Motor neuron (in vitro differentiated cells): Measurements from ENCODE around the gene ACAA1. TPM values are rescaled to one million over a fixed set of nuclear protein-coding genes. Genes with fewer than 3 reads are reported as not detected.
A peak's percentile ranks its signal among the peaks of the same experiment; 100 is the strongest.

Source experiments
- ATAC-seq, 8 experiments: fragments of 200-7000 bp; cut with Tn5 transposase; replicated peaks in 6 of 8; 2 replicates each; pipeline ENCODE4 v1.8.0; 2021; ENCODE audit warnings: mild to moderate bottlenecking in 8 of 8, moderate library complexity in 8 of 8
- H3K27ac ChIP-seq, 2 donors: fragments of 250-450 bp; sonication (Bioruptor Pico); 2 replicates each; pipeline ENCODE4 v1.9.0; 2021; ENCODE audit warnings: antibody characterized with exemption in 2 of 2, mild to moderate bottlenecking in 2 of 2, moderate library complexity in 1 of 2
- H3K4me1 ChIP-seq, 2 donors: fragments of 250-450 bp; sonication (Bioruptor Pico); replicated peaks in 1 of 2; 2 replicates each; pipeline ENCODE4 v1.6.1; 2021; ENCODE audit warnings: antibody characterized with exemption in 2 of 2, mild to moderate bottlenecking in 2 of 2, moderate library complexity in 1 of 2
- H3K4me3 ChIP-seq, 5 donors: fragments of 250-450 bp; sonication (Bioruptor Pico); 2 replicates each; pipeline ENCODE4 v1.9.0; 2021; ENCODE audit warnings: antibody characterized with exemption in 5 of 5, mild to moderate bottlenecking in 5 of 5, moderate library complexity in 4 of 5
- WGBS, 10 experiments: fragments of 450-650 bp; shearing (Covaris generic); methylation state at CpG; one replicate each; pipeline ENCODE4 v1.0.0; 2022; 5-methylcytosine and 5-hydroxymethylcytosine counted together
- in situ Hi-C, 9 experiments: fragments of 400-800 bp; cut with MboI; loops; one replicate each; pipeline ENCODE4 v1.15.0; 2021; ENCODE audit warnings: low sequenced_read_pairs in 9 of 9, low pct_unique_long_range_greater_than_20kb in 2 of 9; ENCODE audit not compliant: unreplicated experiment in 9 of 9
- total RNA-seq, 8 experiments: library from RNA; unstranded; fragments of 300-600 nt; gene quantifications; 2 replicates each; pipeline versions ENCODE4 v1.2.3 to v1.2.4, GENCODE V29; 2022

ACAA1 gene, protein sequence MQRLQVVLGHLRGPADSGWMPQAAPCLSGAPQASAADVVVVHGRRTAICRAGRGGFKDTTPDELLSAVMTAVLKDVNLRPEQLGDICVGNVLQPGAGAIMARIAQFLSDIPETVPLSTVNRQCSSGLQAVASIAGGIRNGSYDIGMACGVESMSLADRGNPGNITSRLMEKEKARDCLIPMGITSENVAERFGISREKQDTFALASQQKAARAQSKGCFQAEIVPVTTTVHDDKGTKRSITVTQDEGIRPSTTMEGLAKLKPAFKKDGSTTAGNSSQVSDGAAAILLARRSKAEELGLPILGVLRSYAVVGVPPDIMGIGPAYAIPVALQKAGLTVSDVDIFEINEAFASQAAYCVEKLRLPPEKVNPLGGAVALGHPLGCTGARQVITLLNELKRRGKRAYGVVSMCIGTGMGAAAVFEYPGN
- total RNA-seq = 10 to 100 TPM; 11.3 to 60.3 (median 25.7) TPM

DNA sequence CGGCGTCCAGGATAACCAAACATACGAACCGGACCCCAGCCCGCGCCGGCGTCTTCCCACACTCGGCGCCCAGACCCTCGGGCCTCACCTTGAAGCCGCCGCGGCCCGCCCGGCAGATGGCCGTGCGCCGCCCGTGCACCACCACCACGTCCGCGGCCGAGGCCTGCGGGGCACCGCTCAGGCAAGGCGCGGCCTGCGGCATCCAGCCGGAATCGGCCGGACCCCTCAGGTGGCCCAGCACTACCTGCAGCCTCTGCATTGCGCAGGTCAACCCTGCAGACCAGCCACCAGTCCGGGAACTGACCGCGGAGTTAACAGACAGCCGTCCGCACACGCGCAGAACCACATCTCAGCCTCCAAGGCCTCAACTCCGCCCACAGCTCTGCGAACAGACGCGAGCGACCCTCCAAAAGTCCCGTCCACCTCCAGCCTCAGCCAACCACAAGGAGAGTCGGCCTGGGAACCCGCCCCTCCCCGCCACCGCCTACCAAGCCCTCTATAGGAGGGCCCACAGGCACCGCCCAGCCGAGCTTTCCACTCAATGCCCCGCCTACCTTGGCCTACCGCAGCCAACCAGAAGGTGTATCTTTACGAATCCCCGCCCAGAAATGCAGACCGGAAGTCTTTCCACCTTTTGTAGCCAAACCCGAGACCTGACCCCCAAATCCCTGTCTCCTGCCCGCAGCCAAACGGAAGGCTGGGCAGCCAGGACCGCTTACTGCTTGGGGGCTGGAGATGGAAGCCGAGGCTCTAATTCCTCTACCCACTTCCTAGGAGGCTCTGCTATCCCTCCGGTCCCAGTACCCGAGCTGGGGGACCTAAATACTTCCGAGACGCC, at the start of gene ACAA1:
ACAA1 (minus strand) TSS at position 351 of the 838 bp plus-strand sequence; CDS start at position 259, 92 bp downstream.
- Histone ChIP-seq H3K4me1 (peaks cover 12 to 16% of the 10 kb centered on the region in 2 donors), H3K4me3 (peak within 1 kb of the TSS; percentile 78 to 97 (median 88)), H3K27ac (peak within 1 kb of the TSS; percentile 42 to 64)
- in situ Hi-C loops = no loop called here
- 0 to 3% (median 0%) methylated on average over 1 to 11 of the region's 66 CpGs; no CpG with 5 or more reads in 4 of the 10 experiments for WGBS, 10 experiments
- ATAC-seq = peak; percentile 82 to 98 (median 97)

DNA sequence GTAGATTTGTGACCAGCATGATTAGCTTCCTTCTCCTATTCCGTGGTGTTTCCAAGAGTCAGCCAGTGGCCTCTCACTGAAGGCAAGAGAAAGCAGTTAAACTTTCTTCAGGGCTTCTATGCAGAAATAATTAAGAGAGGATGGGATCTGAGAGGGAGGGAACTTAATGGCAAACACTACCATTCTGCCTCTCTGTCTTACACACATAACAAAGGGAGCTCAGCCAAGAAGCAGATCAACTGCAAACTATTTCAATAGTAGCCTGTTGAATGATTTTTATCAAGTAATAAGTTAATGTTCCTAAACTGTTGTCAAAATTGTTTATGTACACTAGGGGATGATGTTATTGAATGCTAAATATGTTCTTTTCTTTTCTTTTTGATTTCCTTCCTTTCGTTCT, 40.3 kb upstream of the ACAA1 start:
- Histone ChIP-seq H3K27ac (no peak overlapping the region), H3K4me1 (no peaks in the 10 kb centered on the region), H3K4me3 (no peak overlapping the region)
- ATAC-seq = peak in 1 of 8 experiments; percentile 30
- in situ Hi-C loops = no loop called here
- WGBS, 10 experiments = 0 to 80% (median 60%) methylated on average over 1 to 2 of the region's 2 CpGs; no CpG with 5 or more reads in 2 of the 10 experiments

DNA sequence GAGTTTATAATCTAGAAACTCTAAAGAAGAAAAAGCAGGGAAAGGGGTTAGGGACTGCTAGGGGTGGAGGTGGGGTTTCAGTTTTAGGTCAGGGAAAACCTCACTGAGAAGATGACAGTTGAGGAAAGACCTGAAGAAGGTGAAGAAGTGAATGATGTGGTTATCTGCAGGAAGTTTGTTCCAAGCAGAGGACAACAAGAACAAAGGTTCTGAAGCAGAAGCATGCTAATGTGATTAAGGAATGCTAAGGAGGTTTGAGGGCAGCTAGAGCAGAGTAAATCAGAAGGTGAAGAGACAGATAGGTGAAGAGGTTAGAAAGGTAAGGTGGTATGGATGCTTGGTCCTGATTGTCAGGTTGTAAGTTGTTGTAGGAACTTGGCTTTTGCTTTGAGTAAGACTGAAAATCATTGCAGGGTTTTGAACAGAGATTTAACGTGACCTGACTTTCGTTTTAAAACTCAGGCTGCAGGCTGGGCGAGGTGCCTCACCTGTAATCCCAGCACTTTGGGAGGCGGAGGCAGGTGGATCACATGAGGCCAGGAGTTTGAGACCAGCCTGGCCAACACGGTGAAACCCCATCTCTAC, 37.0 kb upstream of the ACAA1 start:
- no peak overlapping the region for H3K4me3 ChIP-seq
- H3K4me1 ChIP-seq = no peaks in the 10 kb centered on the region
- no peak for ATAC-seq
- WGBS, 10 experiments = 69 to 95% (median 87%) methylated on average over 2 to 5 of the region's 5 CpGs; no CpG with 5 or more reads in 5 of the 10 experiments
- in situ Hi-C loops = no loop called here
- H3K27ac ChIP-seq = no peak overlapping the region

DNA sequence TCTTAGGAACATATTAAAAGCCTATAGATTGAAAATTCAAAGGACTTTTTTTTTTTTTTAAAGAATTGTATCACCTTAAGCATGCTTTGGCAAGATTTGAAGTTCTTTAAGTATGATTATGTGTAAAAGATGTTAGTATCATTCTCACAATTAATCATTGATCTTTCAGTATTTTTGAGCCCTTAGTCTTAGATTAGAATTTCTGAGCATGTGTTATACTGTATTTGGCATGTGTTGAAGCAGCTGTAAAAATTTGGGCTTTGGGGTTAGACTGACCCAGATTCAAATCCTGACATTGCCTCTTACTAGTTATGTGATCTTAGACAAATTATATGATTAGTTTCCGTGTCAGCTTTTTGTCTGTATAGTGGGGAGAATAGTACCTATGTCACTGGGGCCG, 34.7 kb upstream of the ACAA1 start:
- in situ Hi-C loops = no loop called here
- 87 to 100% (median 100%) methylated on average over 1 to 2 of the region's 2 CpGs; no CpG with 5 or more reads in 1 of the 10 experiments for WGBS, 10 experiments
- no peak for ATAC-seq
- Histone ChIP-seq H3K4me3 (no peak overlapping the region), H3K4me1 (peaks cover 8 to 11% of the 10 kb centered on the region in 2 donors), H3K27ac (no peak overlapping the region)

DNA sequence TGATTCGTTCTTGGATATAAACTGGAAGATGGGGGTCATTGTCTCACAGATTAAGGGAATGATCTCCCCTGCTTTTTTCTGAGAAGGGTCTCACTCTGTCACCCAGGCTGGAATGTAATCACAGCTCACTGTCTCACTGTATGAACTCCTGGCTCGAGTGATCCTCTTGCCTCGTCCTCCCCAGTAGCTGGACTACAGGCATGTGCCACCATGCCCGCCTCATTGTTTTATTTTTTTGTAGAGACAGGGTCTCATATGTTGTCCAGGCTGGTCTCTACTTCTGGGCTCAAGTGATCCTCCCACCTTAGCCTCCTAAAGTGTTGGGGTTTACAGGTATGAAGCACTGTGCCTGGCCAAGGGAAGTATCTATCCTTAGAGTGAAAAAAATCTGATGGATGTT, 33.8 kb upstream of the ACAA1 start:
- Histone ChIP-seq H3K4me1 (peaks cover 12 to 16% of the 10 kb centered on the region in 2 donors), H3K4me3 (no peak overlapping the region), H3K27ac (no peak overlapping the region)
- in situ Hi-C loops = no loop called here
- 82 to 100% (median 95%) methylated on average over 1 to 4 of the region's 4 CpGs; no CpG with 5 or more reads in 2 of the 10 experiments for WGBS, 10 experiments
- no peak for ATAC-seq

DNA sequence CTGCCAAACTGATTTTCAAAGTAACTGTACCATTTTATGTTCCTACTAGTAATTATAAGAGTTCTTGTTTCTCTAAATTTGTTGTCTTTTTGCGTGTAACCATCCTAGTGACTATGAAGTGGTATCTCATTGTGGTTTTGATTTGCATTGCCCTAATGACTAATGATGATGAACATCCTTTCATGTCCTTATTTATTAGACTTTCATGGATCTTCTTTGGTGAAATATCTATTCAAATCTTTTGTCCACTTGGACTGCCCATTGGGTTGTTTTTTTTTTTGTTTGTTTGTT, 32.0 kb upstream of the ACAA1 start:
- no peak for ATAC-seq
- WGBS, 10 experiments = 0 to 100% (median 67%) methylated on average over 1 of the region's 1 CpG; no CpG with 5 or more reads in 1 of the 10 experiments
- no peak overlapping the region for H3K27ac ChIP-seq
- H3K4me1 ChIP-seq = peaks cover 12 to 19% of the 10 kb centered on the region in 2 donors
- no peak overlapping the region for H3K4me3 ChIP-seq
- in situ Hi-C loops = no loop called here

DNA sequence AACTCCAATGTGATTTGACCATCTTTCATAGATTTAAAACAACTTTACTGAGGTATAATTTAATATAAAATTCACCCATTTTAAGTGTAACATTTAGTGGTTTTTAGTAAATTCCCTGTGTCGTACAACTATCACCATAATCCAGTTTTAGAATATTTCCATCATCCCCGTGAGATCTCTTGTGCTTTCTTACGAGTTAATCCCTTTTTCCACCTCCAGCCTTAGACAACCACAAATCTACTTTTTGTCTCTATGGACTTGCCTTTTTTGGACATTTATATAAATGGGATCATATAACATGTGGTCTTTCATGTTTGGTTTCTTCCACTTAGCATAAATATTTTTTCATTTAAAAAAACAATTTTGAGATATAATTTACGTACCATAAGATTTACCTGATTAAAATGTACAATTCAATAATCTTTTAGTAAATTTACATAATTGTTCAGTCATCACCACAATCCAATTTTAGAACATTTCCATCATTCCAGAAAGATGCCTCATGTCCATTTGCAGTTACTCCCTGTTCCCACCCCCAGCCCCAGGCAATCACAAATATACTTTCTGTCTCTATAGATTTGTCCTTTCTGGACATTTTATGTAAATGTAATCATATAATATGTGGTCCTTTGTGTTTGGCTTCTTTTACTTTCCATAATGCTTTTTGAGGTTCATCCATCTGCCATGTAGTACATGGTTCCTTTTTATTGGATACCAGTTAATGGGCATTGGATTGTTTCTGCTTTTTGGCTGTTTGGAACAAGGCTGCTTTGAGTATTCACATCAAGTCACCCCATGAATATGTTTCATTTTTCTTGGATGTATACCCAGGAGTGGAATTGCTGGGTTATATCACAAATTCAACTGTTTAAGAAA, 31.5 kb upstream of the ACAA1 start:
- WGBS, 10 experiments = 0 to 100% (median 85%) methylated on average over 2 to 4 of the region's 4 CpGs; no CpG with 5 or more reads in 1 of the 10 experiments
- H3K4me1 ChIP-seq = peaks cover 12 to 19% of the 10 kb centered on the region in 2 donors
- no peak overlapping the region for H3K4me3 ChIP-seq
- H3K27ac ChIP-seq = no peak overlapping the region
- in situ Hi-C loops = no loop called here
- ATAC-seq = peak in 3 of 8 experiments; percentile 3 to 6 (median 5)

DNA sequence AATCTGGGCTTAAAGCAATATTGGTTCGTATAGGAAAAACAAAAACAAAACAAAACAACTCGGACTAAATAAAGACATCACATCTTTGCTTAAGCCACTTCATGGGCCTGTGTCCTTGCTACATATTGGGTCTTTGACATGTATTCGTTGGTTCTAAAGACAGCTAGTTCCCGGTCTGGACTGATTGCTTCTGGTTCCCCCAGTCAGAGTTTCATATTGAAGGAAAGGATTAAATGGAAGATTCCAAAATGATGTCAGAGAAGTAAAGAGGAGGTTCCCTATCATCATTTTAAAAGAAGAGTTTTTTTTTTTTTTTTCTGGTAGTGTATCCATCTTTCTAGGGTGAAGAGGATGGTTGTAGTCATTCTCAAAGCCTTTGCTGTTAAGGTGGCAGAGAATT, 30.7 kb upstream of the ACAA1 start:
- H3K27ac ChIP-seq = no peak overlapping the region
- 49 to 92% (median 84%) methylated on average over 2 to 4 of the region's 4 CpGs; no CpG with 5 or more reads in 2 of the 10 experiments for WGBS, 10 experiments
- no peak overlapping the region for H3K4me3 ChIP-seq
- in situ Hi-C loops = no loop called here
- ATAC-seq = no peak
- peaks cover 12 to 19% of the 10 kb centered on the region in 2 donors for H3K4me1 ChIP-seq

DNA sequence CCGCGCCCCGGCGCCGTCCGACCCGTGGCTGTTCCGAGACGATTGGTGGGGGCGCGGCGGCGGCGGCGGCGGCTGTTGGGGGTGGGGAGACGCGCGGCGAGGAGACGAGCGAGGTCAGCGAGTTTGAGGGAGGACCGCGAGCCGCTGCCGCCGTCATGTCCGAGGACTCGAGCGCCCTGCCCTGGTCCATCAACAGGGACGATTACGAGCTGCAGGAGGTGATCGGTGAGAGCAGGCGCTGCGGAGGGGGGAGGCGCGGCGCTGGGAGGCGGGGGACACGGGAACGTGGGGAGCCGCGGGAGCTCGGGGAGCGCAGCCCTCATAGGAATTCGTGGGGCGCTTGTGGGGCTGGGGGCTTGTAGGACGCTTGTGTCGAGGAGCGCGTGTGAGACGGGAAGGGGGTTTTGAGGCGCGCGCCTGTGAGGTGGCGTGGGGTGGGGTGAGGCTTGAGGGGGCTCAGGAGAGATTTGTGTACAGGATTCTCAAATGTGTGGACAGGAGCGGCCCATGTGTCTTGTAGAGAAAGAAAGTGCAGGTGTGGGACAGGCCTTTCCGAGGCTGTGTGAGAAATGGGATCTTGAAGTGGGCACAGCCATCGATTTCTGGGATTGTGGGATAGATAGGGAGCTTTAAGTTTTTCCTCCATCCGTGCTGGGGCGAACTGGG, 28.9 kb upstream of the ACAA1 start:
- Histone ChIP-seq H3K27ac (peak overlapping the region; percentile 98 to 99), H3K4me3 (peak overlapping the region; percentile 77 to 87 (median 83)), H3K4me1 (peaks cover 12 to 19% of the 10 kb centered on the region in 2 donors)
- in situ Hi-C loops = no loop called here
- ATAC-seq = peak; percentile 5 to 32 (median 28)
- 0% methylated on average over 1 of the region's 62 CpGs; no CpG with 5 or more reads in 9 of the 10 experiments for WGBS, 10 experiments

DNA sequence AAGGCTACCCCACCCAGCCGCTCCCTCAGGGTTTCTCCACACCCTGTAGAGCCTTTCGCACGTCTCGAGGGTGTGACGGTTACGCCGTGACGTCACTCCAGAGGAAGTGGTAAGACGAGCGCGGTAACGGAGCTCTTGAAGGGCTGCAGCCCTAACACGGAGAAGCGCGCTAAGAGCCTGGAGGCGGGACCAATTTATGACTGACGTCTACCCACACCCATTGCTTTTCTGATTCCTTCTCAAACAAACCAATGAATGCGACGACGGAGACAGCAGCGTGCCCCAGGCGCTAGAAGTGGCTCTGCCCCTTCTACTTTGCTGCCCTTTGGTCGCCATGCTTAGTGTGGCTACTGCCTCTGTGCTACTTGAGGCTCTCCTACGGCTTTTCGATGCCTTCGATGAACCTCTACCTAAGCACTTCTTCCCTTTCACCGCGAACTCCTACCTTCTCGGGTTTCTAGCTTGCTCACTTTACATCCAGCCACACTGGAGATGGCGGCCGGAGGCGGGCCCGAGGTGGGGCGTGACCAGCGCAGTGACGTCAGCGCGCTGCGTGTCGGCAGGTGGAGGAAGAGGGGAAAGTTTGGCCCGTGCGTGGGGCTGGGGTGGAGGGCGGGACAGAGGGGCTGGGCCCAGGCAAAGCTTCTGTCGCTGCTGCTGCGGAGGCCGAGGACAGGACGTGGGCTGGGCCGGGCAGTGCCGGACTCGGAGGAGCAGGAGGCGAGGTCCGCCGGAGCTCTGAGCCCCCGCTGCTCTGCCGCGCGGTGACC, 28.2 kb upstream of the ACAA1 start, which contains the start of gene OXSR1:
OXSR1 (plus strand) TSS at position 586 of the 770 bp plus-strand sequence. CDS start 340 bp downstream, outside the sequence.
- Histone ChIP-seq H3K4me3 (peak within 1 kb of the TSS; percentile 77 to 87 (median 83)), H3K4me1 (peaks cover 12 to 19% of the 10 kb centered on the region in 2 donors), H3K27ac (peak within 1 kb of the TSS; percentile 98 to 99)
- WGBS, 10 experiments = 0 to 7% (median 0%) methylated on average over 1 to 18 of the region's 57 CpGs; no CpG with 5 or more reads in 1 of the 10 experiments
- peak; percentile 80 to 93 (median 92) for ATAC-seq
- in situ Hi-C loops = no loop called here

DNA sequence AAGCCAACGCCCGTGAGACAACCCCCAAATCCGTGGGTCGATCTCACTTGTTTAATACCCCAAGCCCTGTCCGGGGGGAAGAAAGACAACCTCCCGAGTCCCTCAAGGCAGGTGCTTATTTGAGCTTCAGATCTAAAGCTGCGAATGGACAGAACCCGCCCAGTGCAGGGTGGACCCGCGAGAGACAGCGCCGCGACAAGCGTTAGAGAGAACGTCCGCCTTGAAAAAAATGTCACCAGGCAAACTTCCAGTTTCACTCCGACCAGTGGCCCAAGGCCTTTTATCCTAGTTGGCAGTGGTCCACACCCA, 27.7 kb upstream of the ACAA1 start:
- peak overlapping the region; percentile 77 to 87 (median 83) for H3K4me3 ChIP-seq
- in situ Hi-C loops = no loop called here
- 0 to 36% (median 5%) methylated on average over 1 to 10 of the region's 17 CpGs; no CpG with 5 or more reads in 2 of the 10 experiments for WGBS, 10 experiments
- H3K4me1 ChIP-seq = peaks cover 12 to 19% of the 10 kb centered on the region in 2 donors
- peak in 1 of 8 experiments; percentile 18 for ATAC-seq
- H3K27ac ChIP-seq = peak overlapping the region; percentile 98 to 99
